ENCODE data around the gene CBARP.
A peak's percentile ranks its signal among the peaks of the same experiment; 100 is the strongest.
"Not testable (repeated sequence)": the region's sequence is repeated elsewhere in the genome, so short reads cannot be mapped to it uniquely, and the experiment has no call there.

Gene CBARP

GRCh38 chr19:1252221-1252820 is 14.5 kb upstream of the CBARP start:
- DNase-seq, result no peak

DNA sequence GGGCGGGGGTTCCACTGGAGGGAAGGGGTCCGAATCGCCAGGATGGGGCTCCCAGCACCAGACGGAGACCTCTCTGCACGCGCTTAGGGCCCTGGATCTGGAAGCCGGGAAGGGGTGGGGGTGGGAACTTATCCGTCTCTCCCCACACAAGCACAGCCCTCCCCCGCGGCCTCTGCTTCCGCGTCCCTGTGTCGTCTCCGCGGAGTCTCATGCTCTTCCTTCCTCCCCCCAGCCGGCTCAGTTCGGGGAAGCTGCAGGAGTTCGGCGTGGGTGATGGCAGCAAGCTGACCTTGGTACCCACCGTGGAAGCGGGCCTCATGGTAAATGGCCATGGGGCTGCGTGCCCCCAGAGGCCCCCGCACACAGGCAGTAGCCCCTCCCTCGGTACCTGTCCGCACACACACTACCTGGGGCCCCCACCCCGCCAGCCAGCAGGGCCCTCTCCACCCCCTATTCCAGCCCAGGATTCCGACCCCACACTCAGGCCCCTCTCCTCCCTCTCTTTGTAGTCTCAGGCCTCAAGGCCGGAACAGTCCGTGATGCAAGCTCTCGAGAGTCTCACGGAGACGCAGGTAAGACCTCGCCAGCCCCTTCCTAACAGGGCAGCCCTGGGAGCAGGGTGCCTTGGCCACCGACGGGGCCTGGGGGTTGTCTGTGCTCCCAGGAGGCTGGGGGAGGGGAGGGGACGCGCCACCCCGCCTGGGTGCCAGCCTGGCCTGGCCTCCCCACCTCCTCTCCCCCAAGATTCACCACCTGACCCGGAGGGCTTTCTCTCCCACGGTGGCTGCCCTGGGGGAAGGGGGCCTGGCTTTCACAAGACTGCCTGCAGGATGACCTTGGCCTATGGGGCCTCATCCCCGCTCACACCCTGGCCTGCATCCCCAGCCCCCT is 13.8 kb upstream of the CBARP start:
- DNase-seq, result no peak

DNA sequence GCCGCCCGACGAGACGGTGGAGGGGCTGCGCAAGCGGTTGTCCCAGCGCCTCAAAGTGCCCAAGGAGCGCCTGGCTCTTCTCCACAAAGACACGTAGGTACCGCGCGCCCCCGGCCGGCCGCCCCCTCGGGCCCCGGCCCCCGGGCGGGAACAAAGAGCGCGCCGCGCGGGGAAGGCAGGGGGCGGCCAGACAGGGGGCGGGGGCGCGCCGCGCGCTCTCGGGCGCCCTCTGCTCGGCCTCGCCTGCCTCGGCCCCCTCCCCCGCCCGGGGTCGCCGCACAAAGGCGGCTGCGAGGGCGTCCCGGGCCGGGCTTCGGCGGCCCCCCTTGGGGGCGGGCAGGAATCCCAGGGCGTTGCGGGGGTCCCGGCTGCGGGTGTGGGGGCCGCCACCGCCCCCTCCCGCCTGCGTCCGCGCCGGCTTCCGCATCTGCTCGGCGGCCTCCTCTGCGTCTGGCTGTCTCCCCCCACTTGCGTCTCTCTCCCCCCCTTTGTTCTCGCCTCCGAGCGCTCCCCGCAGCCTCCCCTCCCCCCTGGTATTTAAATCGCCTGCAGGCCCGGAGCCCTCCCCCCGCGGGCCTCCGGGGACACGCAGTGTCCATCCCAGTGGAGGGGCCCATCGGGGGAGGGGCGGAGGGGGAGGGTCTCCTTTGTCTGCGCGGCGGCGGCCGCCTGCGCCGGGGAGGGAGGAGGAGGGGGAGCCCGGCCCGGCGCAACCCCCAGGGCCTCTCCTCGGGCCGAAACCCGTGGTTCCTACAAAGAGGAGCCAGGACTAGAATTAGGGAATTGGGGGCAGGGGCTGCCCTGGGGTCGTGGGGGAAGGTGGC is 12.8 kb upstream of the CBARP start:
- DNase-seq, result no peak

- DNase-seq, result no peak
Measured at GRCh38 chr19:1249990-1250436, 12.2 kb upstream of the CBARP start.

GRCh38 chr19:1249298-1249989 is 11.6 kb upstream of the CBARP start:
- DNase-seq, result peak; percentile 83

- DNase-seq, result no peak
Measured at GRCh38 chr19:1248786-1249297, 11.0 kb upstream of the CBARP start.

DNA sequence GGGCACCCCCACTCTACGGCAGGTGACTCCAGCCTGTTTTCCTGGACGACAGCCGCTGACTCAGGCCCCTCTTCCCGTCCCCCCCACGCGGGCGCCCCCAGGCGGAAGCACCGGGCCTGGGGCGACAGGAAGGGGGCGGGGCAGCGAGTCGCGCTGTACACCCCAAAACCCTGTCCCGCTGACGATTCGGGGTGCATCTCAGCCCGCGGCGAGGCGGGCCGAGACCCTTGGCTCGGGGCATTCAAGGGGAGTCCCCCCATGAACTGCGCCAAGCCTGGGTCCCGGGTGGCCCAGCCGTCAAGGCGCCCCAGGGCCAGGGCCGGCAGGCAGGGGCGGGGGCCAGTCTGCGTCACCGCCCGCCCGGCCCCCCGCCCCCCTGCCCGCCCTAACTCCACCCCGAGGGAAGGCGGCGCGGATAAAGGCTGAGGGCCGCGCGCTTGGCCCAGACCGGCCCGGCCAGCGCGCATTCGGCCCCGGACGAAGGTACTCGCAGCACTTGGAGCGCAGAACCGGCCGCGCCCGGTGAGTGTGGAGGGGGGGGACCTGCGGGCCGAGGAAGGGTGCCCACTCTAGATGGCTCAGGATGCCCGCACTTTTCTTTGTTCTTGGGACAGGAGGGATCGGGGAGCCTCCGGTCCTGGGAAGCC is 10.5 kb upstream of the CBARP start, which contains the start of gene MIDN:
Gene MIDN, plus strand, starts transcription at position 445 of the 647 bp plus-strand sequence. CDS start 1,714 bp downstream, outside the sequence.
- no peak for DNase-seq

- no peak for DNase-seq
Measured at GRCh38 chr19:1247748-1248138, 9.9 kb upstream of the CBARP start.

DNA sequence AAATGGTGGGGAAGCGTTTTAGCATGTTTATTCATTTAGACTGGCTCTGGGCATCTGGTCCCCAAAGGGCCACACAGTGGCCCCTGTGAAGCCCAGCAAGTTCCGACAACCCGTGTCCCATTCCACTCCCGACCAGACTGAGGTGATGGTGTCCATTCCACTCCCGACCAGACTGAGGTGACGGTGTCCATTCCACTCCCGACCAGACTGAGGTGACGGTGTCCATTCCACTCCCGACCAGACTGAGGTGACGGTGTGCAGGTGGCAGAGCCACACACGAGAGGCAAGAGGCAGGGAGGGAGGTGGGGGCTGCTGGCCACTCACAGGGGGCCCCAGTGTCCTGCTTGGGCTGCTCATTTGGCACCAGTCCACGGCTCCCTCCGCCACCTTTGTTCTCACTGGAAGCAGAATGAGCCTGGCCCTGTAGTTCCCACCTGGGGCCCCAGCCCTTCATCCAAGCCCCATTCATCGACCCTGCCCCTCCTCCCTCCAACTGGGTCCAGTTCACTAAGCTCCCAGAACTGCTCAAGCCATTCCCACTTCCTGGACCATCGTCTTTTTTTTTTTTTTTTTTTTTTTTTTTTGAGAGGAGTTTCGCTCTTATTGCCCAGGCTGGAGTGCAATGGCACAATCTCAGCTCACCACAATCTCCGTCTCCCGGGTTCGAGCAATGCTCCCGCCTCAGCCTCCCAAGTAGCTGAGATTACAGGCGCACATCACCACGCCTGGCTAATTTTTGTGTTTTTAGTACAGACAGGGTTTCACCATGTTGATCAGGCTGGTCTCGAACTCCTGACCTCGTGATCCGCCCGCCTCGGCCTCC is 8.7 kb upstream of the CBARP start:
- DNase-seq, result not testable (repeated sequence)

GRCh38 chr19:1245494-1246264 is 7.9 kb upstream of the CBARP start:
- DNase-seq, result no peak

GRCh38 chr19:1244693-1245451 is 7.1 kb upstream of the CBARP start:
- no peak for DNase-seq

GRCh38 chr19:1243768-1244692 is 6.2 kb upstream of the CBARP start:
- no peak for DNase-seq

- DNase-seq, result peak; percentile 65
Measured at GRCh38 chr19:1241417-1242095, 3.8 kb upstream of the CBARP start, which contains the start of gene ATP5F1D. ATP5F1D (plus strand) TSS chr19:1241751; CDS start chr19:1241851, 100 bp downstream.

DNA sequence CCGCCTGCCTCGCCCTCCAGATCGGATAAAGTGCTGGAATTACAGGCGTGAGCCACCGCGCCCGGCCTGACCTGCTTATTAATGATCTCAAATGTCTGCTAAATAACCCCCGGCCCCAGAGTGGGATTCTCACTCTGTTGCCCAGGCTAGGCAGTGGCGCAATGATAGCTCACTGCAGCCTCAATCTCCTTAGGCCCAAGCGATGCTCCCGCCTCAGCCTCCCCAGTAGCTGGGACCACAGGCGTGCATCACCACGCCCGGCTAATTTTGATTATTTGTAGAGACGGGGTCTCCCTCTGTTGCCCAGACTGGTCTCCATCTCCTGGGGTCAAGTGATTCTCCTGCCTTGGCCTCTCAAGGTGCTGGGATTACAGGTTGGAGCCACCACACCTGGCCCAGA is 3.1 kb upstream of the CBARP start:
- DNase-seq, result no peak

- DNase-seq, result peak; percentile 66
Measured at GRCh38 chr19:1239796-1240737, 2.3 kb upstream of the CBARP start.

DNA sequence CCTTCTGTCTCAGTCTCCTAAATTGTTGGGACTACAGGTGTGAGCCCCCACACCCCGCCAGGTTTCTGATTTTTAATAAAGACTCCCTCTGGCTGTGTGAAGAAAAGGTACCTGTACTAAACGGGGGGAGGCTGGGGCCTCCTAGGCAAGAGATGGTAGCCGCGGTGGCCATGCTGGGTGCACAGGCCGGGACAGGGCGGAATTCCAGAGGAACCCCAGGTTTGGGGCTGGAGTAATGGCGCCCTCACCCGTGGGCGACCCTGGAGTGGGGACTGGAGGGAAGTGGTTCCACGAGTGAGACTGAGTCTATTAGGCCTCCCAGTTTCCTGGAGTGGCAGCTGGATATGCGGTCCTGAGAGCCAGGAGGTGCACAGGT is 1.6 kb upstream of the CBARP start:
- DNase-seq, result no peak

Data from SHP77 treated with DMSO at 0.1 percent for 48 hours (cell line).